A549 treated with CORT108297 at 1 μM for 4 hours (cell line): ENCODE data around the gene PLEKHG5. TPM values are rescaled to one million over a fixed set of nuclear protein-coding genes. Genes with fewer than 3 reads are reported as not detected.

Source experiments
- total RNA-seq: library from RNA; stranded (reverse); fragments of 200-300 nt; extraction: Qiagen RNA extraction; gene quantifications from 5 replicates; pipeline ENCODE4 v1.2.3, GENCODE V29; 2022

The PLEKHG5 gene, protein sequence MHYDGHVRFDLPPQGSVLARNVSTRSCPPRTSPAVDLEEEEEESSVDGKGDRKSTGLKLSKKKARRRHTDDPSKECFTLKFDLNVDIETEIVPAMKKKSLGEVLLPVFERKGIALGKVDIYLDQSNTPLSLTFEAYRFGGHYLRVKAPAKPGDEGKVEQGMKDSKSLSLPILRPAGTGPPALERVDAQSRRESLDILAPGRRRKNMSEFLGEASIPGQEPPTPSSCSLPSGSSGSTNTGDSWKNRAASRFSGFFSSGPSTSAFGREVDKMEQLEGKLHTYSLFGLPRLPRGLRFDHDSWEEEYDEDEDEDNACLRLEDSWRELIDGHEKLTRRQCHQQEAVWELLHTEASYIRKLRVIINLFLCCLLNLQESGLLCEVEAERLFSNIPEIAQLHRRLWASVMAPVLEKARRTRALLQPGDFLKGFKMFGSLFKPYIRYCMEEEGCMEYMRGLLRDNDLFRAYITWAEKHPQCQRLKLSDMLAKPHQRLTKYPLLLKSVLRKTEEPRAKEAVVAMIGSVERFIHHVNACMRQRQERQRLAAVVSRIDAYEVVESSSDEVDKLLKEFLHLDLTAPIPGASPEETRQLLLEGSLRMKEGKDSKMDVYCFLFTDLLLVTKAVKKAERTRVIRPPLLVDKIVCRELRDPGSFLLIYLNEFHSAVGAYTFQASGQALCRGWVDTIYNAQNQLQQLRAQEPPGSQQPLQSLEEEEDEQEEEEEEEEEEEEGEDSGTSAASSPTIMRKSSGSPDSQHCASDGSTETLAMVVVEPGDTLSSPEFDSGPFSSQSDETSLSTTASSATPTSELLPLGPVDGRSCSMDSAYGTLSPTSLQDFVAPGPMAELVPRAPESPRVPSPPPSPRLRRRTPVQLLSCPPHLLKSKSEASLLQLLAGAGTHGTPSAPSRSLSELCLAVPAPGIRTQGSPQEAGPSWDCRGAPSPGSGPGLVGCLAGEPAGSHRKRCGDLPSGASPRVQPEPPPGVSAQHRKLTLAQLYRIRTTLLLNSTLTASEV
- 2.4 to 4.5 TPM (median 3.2 TPM) in 5 replicates for total RNA-seq

DNA sequence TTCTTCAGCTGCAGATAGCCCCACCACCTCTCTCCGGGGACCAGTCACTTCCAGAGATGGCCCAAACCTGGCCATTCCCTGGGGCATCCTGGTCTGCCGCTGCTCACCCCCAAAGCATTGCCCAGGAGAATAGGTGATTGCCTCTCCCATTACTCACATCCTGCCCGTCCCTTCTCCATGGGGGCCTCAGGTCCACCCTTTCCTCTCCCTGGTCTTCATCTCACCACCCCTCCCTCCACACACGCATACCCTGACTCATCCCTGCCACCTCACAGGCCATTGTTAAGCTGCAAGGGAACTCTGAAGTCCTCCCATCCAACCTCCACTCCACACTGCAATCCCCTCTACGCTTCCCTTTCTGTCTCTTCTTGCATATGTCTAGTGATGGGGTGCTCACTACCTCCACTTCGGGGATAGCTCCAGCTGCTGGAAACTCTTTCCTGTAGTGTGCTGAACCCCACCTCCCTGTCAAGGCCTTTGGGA is at the start of gene PLEKHG5:
Gene PLEKHG5 (minus strand): TSS at position 188 of the 483 bp plus-strand sequence. CDS start 14,096 bp downstream, outside the sequence.

DNA sequence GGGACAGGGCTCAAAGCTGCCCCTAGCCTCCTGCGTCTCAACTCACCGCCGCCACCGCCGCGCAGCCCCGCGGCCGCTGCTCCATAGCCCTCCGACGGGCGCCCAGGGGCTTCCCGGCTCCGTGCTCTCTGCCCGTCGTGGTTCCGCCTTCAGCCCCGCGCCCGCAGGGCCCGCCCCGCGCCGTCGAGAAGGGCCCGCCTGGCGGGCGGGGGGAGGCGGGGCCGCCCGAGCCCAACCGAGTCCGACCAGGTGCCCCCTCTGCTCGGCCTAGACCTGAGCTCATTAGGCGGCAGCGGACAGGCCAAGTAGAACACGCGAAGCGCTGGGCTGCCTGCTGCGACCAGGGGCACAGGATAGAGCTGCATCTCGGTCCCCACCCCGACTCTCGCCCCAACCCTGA is 25.4 kb downstream of the PLEKHG5 start, which contains the start of gene TNFRSF25:
Gene TNFRSF25 (minus strand): TSS at position 151 of the 400 bp plus-strand sequence. CDS start 66 bp downstream, at position 85.

DNA sequence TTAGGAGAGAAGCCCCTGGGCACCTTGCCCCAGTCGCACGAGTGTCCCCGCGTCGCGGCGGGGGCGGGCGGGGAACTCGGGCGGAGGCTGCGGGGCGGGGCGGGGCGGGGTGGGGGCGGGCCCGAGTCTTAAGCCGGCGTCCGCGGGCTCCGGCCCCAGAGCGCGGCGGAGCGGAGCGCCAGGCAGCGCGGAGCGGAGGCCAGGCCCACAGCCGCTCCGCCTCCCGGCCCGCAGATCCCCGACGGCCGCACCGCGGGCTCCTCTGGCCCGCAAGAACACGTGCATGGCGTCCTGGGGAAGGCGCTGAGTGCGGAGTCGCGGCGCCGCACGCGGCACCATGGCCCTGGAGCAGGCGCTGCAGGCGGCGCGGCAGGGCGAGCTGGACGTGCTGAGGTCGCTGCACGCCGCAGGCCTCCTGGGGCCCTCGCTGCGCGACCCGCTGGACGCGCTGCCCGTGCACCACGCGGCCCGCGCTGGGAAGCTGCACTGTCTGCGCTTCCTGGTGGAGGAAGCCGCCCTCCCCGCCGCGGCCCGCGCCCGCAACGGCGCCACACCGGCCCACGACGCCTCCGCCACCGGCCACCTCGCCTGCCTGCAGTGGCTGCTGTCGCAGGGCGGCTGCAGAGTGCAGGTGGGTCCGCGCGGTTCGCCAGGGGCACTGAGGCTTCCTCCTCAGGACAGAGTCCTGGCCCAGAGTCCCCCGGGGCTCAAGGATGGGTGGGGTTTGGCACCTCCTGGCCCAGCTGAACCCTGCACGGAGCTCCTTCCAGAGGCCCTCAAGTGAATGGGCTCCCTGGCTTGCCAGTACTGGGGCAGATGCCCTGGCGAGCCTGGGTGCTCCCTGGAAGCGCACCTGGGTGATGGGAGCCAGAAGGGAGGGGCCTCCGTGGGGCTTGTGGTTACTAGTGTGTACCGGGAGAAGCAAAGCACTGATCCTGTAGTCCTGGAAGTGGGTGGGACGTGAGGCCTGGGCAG is 66.6 kb downstream of the PLEKHG5 start, which contains the start of gene ESPN:
Gene ESPN (plus strand): TSS at position 158 of the 975 bp plus-strand sequence. CDS start 180 bp downstream, at position 338.

DNA sequence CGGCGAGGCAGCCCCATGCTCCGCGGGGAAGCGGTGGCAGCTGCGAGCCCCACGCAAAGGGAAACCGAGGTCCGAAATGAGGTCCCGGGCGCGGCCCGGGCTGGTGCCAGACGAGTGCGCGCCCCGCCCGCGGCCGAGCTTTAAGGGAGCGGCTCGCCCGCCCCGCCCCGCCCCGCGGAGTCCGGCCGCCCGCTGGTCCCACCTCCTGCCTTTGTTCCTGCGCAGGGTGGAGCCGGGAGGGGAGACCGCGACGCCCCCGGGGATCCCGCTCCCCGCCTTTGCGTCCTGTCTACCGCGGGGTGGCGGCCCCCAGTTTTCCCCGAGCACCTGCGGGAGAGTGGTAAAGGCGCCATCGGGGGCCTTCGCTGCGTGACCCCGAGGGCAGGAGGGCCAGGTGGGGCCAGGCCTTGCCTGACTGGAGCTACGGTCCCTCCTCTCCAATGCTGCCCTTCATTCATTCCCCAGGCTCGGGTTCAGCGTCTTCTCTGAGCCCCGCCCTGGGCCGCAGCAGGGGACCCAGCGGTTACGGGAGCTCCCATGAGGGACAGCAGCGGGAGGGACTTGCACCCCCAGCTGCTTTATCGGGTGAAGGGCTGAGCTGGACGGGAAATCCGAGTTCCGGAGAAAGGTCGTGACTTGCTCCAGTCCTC is 71.5 kb downstream of the PLEKHG5 start, which contains the start of gene HES2:
Gene HES2 (minus strand): TSS at position 116 of the 650 bp plus-strand sequence. CDS start 99 bp downstream, at position 17.

Other genes starting within 250 kb of the PLEKHG5 start
- gene HES3, start 247.5 kb downstream of the PLEKHG5 start, total RNA-seq, result not detected in 5 replicates
- gene GPR153, start 230.6 kb downstream of the PLEKHG5 start, total RNA-seq, result 0.76 to 1.5 TPM (median 1.4 TPM) in 5 replicates
- gene ACOT7, start 97.9 kb downstream of the PLEKHG5 start, total RNA-seq, result 57.8 to 83.1 TPM (median 78.4 TPM) in 5 replicates
- 2.2 to 4.6 TPM (median 4.1 TPM) in 5 replicates for gene HES2, start 71.7 kb downstream of the PLEKHG5 start, total RNA-seq
- gene ESPN, start 66.9 kb downstream of the PLEKHG5 start, total RNA-seq, result 0.27 to 0.89 TPM (median 0.61 TPM) in 5 replicates
- gene TNFRSF25, start 25.5 kb downstream of the PLEKHG5 start, total RNA-seq, result 2.4 to 3.9 TPM (median 3.5 TPM) in 5 replicates
- 3.4 to 4.8 TPM (median 3.9 TPM) in 5 replicates for gene NOL9, start 62.8 kb upstream of the PLEKHG5 start, total RNA-seq
- gene TAS1R1, start 63.6 kb upstream of the PLEKHG5 start, total RNA-seq, result not detected in 5 replicates
- 8.5 to 16.2 TPM (median 14.0 TPM) in 5 replicates for gene ZBTB48, start 88.3 kb upstream of the PLEKHG5 start, total RNA-seq
- gene KLHL21, start 111.2 kb upstream of the PLEKHG5 start, total RNA-seq, result 17.3 to 35.2 TPM (median 27.0 TPM) in 5 replicates
- 8.0 to 10.4 TPM (median 9.8 TPM) in 5 replicates for gene PHF13, start 122.1 kb upstream of the PLEKHG5 start, total RNA-seq
- 15.0 to 18.6 TPM (median 17.9 TPM) in 5 replicates for gene THAP3, start 133.2 kb upstream of the PLEKHG5 start, total RNA-seq
- gene DNAJC11, start 210.1 kb upstream of the PLEKHG5 start, total RNA-seq, result 32.3 to 38.6 TPM (median 34.8 TPM) in 5 replicates